Bronchial epithelial cell (primary cell): ENCODE data around the gene MGMT. TPM values are rescaled to one million over a fixed set of nuclear protein-coding genes. Genes with fewer than 3 reads are reported as not detected.

Experiments
- DNase-seq: peaks from one replicate; pipeline ENCODE4 v3.0.0-alpha.2; 2010; ENCODE audit warnings: low read depth
- FAIRE-seq: peaks from 2 replicates; lab custom pipeline; 2011; peaks lifted over from hg19 to GRCh38; lab: Jason Lieb, UNC
- H3K27me3 ChIP-seq: 2 replicates; pipeline ENCODE4 v1.5.1; 2011; ENCODE audit warnings: low read length; ENCODE audit not compliant: control insufficient read depth, insufficient read depth
- H3K36me3 ChIP-seq: 2 replicates; pipeline ENCODE4 v1.5.1; 2011; ENCODE audit warnings: low read length; ENCODE audit not compliant: control insufficient read depth, insufficient read depth
- H3K4me3 ChIP-seq: 2 replicates; pipeline ENCODE4 v1.5.1; 2011; ENCODE audit warnings: mild to moderate bottlenecking, low read depth, low read length, control low read depth
- total RNA-seq: library from RNA; depleted of rRNA; stranded (reverse); fragments of >200 nt; gene quantifications from 2 replicates; pipeline ENCODE4 v1.2.1, GENCODE V29; 2014
- TF ChIP-seq, protein P1 (sequence below): IDR thresholded peaks from 2 replicates; pipeline ENCODE4 v1.5.1; 2011; ENCODE audit warnings: mild to moderate bottlenecking, moderate library complexity, low read length, control low read depth, inconsistent platforms; ENCODE audit not compliant: insufficient read depth, severe bottlenecking

The MGMT gene
- total RNA-seq, 1 donor from 2014 or later, result 19.7 TPM

DNA sequence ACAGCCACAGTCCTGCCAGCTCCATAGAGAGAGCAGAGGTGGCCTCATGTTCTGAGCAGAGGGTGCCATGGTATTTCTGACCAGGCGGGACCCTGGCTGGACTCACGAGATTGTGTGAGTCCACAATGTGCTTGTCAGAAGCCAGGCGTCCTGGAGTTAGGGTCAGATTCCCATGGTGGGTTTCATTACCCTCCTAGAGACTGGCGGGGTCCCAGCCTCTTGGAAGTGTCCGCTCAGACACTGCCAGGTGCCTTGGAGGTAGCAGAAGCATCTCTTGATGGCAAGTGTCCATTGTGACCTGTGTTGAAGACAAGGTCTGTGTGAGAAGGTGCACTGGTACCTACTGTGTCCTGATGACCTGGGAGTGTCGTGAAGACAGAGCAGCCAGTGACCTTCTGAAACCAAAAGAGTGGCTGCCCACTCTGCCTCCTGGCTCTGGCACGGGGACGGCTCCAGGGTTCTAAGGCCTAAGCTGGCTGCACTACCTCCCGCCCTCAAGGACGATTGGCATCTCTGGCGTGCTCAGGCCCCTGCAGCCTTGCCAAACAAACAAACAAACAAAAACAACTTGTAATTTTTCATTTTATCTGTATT lies 56.8 kb downstream of the MGMT start:
- no peak overlapping the region for H3K4me3 ChIP-seq
- no peaks in the 10 kb centered on the region for H3K36me3 ChIP-seq
- DNase-seq (no peak), FAIRE-seq (no peak)
- no peaks in the 10 kb centered on the region for H3K27me3 ChIP-seq
- TF ChIP-seq, protein P1, sequence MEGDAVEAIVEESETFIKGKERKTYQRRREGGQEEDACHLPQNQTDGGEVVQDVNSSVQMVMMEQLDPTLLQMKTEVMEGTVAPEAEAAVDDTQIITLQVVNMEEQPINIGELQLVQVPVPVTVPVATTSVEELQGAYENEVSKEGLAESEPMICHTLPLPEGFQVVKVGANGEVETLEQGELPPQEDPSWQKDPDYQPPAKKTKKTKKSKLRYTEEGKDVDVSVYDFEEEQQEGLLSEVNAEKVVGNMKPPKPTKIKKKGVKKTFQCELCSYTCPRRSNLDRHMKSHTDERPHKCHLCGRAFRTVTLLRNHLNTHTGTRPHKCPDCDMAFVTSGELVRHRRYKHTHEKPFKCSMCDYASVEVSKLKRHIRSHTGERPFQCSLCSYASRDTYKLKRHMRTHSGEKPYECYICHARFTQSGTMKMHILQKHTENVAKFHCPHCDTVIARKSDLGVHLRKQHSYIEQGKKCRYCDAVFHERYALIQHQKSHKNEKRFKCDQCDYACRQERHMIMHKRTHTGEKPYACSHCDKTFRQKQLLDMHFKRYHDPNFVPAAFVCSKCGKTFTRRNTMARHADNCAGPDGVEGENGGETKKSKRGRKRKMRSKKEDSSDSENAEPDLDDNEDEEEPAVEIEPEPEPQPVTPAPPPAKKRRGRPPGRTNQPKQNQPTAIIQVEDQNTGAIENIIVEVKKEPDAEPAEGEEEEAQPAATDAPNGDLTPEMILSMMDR, result no peak

DNA sequence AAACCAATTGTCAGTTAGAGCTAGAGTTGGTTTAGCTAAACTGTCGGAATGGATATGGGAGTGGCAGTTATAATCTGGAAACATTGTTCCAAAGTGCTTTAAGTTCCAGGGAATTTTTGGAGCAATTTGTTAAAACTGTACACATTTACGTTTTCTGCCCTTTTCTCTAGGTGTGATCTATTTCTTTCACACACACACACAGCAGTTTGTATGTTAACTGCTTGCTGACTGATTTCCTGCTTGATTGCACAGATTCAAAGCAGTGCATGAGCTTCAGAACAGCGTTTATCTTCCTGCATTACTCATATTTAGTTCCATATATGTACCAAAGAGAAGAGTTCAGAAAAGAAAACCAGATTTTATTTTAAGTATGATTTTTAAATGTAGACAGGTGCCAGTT lies 57.9 kb downstream of the MGMT start:
- TF ChIP-seq, protein P1, result no peak
- Histone ChIP-seq H3K27me3 (no peaks in the 10 kb centered on the region), H3K4me3 (no peak overlapping the region), H3K36me3 (no peaks in the 10 kb centered on the region)
- DNase-seq (no peak), FAIRE-seq (no peak)

DNA sequence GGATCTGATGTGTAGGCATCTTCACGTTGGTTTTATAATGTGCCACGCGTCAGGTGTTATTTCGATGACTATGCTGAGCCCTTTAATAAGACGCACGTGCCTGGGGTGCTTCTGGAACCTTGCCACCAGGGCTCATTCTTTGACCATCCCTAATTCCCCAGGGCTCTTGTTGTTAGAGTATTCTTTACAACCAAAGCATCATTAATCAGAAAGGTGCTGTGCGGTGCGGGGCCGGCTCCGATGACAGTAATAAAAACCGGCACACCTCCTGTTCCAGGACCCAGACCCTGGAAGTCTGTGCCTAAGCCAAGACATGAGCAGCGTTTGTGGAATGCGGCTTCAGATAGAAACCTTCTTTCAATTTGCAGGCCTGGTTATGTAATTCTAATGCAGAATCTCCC lies 58.4 kb downstream of the MGMT start:
- TF ChIP-seq, protein P1, result no peak
- no peak for DNase-seq
- Histone ChIP-seq H3K27me3 (no peaks in the 10 kb centered on the region), H3K36me3 (no peaks in the 10 kb centered on the region), H3K4me3 (no peak overlapping the region)
- FAIRE-seq, result no peak

DNA sequence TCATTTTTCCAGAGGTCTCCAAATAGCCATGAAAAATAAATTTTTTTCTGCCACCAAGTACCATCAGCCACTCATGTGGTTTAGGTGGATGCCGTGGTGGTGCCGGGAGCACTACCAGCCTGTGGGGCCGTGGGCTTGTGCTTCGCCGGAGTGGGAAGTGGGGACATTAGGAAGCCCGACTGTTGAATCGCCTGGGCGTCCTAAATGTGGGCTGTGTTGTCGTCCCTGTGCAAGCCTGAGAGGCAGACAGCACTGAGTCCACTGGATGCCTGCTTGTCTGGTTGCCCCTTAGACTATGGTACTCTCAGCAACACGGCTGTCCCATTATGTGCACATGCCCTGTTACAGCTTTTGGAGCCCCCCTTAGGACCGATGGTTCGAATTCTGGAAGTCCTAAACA lies 59.9 kb downstream of the MGMT start:
- Histone ChIP-seq H3K4me3 (no peak overlapping the region), H3K36me3 (no peaks in the 10 kb centered on the region), H3K27me3 (no peaks in the 10 kb centered on the region)
- DNase-seq (no peak), FAIRE-seq (no peak)
- TF ChIP-seq, protein P1, result no peak

DNA sequence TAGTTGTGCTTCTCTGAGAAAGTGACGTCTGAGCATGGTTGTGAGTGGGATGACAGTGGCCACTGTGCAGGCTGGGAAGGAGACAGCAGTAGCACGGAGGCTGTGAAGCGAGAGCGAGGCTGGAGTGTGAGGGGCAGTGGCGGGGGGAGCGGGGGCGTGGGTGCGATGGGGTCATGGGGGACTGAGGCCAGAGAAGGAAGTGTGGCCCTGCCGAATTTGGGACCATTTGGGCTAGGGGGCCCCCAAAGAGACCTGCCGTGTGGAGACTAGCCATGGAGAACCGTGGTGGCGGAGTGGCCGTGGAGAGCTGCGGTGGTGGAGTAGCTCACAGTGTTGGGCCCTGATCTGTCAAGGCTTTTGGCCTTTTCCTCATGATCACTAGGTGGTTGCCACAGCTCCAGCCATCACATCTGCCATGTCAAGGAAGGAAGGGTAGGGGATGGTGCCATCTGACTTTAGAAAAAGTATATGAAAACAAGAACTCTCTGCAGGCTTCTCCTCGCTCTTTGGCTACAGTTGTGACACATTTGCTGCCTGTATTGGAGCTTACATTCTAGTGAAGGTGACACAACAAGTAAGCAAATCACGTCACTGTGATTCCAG lies 61.4 kb downstream of the MGMT start:
- no peak for FAIRE-seq
- no peaks in the 10 kb centered on the region for H3K36me3 ChIP-seq

More for the DNA sequence above, 61.4 kb downstream of the MGMT start:
- TF ChIP-seq, protein P1, result no peak
- no peak for DNase-seq
- Histone ChIP-seq H3K4me3 (no peak overlapping the region), H3K27me3 (no peaks in the 10 kb centered on the region)
